ENCODE measurements around the gene C10orf71. TPM values are rescaled to one million over a fixed set of nuclear protein-coding genes. Genes with fewer than 3 reads are reported as not detected.

Gene C10orf71
- polyA plus RNA-seq, 1 donor from 2014 or later, result not detected

DNA sequence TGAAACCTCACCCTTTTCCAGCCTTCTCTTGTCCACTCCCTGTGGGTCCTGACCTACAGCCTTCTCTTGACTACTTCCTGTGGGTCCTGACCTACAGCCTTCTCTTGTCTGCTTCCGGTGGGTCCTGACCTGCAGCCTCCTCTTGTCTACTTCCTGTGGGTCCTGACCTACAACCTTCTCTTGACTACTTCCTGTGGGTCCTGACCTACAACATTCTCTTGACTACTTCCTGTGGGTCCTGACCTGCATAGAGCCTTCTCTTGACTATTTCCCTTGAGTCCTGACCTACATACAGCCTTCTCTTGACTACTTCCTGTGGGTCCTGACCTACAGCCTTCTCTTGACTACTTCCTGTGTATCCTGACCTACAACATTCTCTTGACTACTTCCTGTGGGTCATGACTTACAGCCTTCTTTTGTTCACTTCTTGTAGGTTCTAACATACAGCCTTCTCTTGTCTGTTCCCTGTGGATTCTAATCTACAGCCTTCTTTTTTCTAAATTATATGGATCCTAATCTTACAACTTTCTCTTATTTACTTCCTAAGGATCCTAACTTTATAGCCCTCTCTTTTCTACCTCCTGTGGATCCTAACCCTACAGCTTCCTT lies 36.5 kb downstream of the C10orf71 start:
- Histone ChIP-seq H3K4me3 (ENCODE audit: low read length) (no peak overlapping the region), H3K9ac (ENCODE audit: low read length) (no peak overlapping the region), H2AFZ (ENCODE audit: low read depth, low read length) (no peak overlapping the region), H3K27me3 (ENCODE audit: insufficient read depth, low read depth, low read length) (no peaks in the 10 kb centered on the region), H3K9me2 (ENCODE audit: insufficient read depth, low read length) (no peaks in the 10 kb centered on the region), H3K4me2 (ENCODE audit: low read length) (no peak overlapping the region), H3K9me3 (ENCODE audit: low read length) (no peaks in the 10 kb centered on the region), H3K36me3 (ENCODE audit: insufficient read depth, low read length) (no peaks in the 10 kb centered on the region), H3F3A (ENCODE audit: insufficient read depth, low read length, poor library complexity, severe bottlenecking) (no peaks in the 10 kb centered on the region), H4K20me1 (ENCODE audit: insufficient read depth) (no peaks in the 10 kb centered on the region), H3K27ac (ENCODE audit: low read length) (no peak overlapping the region), H3K79me2 (replicated peaks; ENCODE audit: insufficient read depth, low read length) (no peaks in the 10 kb centered on the region)
- TF ChIP-seq, protein P1, sequence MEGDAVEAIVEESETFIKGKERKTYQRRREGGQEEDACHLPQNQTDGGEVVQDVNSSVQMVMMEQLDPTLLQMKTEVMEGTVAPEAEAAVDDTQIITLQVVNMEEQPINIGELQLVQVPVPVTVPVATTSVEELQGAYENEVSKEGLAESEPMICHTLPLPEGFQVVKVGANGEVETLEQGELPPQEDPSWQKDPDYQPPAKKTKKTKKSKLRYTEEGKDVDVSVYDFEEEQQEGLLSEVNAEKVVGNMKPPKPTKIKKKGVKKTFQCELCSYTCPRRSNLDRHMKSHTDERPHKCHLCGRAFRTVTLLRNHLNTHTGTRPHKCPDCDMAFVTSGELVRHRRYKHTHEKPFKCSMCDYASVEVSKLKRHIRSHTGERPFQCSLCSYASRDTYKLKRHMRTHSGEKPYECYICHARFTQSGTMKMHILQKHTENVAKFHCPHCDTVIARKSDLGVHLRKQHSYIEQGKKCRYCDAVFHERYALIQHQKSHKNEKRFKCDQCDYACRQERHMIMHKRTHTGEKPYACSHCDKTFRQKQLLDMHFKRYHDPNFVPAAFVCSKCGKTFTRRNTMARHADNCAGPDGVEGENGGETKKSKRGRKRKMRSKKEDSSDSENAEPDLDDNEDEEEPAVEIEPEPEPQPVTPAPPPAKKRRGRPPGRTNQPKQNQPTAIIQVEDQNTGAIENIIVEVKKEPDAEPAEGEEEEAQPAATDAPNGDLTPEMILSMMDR (IDR thresholded peaks at IDR 0.05; ENCODE audit: poor library complexity, severe bottlenecking), result no peak
- TF ChIP-seq POLR2AphosphoS5 (IDR thresholded peaks at IDR 0.05) (no peak), EZH2 (IDR thresholded peaks at IDR 0.05; ENCODE audit: borderline replicate concordance, insufficient read depth, low read length, poor library complexity, severe bottlenecking) (no peak), SMC3 (conservative IDR thresholded peaks at IDR 0.05; ENCODE audit: poor library complexity) (no peak), MXI1 (conservative IDR thresholded peaks at IDR 0.05; ENCODE audit: poor library complexity, severe bottlenecking) (no peak), RAD21 (conservative IDR thresholded peaks at IDR 0.05) (no peak), TAF1 (IDR thresholded peaks at IDR 0.05; ENCODE audit: low read depth) (no peak), EP300 (conservative IDR thresholded peaks at IDR 0.05; ENCODE audit: poor library complexity, severe bottlenecking) (no peak)
- TF ChIP-seq, protein P2, sequence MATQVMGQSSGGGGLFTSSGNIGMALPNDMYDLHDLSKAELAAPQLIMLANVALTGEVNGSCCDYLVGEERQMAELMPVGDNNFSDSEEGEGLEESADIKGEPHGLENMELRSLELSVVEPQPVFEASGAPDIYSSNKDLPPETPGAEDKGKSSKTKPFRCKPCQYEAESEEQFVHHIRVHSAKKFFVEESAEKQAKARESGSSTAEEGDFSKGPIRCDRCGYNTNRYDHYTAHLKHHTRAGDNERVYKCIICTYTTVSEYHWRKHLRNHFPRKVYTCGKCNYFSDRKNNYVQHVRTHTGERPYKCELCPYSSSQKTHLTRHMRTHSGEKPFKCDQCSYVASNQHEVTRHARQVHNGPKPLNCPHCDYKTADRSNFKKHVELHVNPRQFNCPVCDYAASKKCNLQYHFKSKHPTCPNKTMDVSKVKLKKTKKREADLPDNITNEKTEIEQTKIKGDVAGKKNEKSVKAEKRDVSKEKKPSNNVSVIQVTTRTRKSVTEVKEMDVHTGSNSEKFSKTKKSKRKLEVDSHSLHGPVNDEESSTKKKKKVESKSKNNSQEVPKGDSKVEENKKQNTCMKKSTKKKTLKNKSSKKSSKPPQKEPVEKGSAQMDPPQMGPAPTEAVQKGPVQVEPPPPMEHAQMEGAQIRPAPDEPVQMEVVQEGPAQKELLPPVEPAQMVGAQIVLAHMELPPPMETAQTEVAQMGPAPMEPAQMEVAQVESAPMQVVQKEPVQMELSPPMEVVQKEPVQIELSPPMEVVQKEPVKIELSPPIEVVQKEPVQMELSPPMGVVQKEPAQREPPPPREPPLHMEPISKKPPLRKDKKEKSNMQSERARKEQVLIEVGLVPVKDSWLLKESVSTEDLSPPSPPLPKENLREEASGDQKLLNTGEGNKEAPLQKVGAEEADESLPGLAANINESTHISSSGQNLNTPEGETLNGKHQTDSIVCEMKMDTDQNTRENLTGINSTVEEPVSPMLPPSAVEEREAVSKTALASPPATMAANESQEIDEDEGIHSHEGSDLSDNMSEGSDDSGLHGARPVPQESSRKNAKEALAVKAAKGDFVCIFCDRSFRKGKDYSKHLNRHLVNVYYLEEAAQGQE (IDR thresholded peaks at IDR 0.05; ENCODE audit: borderline replicate concordance), result no peak

DNA sequence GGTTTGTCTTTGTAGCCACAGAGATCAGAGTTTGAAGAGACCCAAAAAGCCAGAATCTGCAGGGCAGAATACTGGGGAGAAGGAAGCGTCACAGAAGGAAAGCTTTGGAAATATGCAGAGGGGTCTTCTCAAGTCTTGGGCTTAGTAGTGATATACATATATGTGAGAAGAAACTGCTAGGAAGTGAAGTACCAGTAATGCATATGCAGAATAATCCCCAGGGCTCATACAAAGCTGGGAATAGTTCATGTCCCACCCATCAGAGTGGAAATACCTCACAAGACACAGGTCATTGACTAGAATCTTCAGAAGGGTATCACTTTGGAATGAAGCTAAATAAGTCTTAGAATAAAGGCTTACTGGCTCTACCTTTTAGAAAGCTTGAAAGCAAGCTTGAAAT lies 39.6 kb downstream of the C10orf71 start:
- Histone ChIP-seq H3K36me3 (ENCODE audit: insufficient read depth, low read length) (no peaks in the 10 kb centered on the region), H3K9me3 (ENCODE audit: low read length) (no peaks in the 10 kb centered on the region), H3K27me3 (ENCODE audit: insufficient read depth, low read depth, low read length) (no peaks in the 10 kb centered on the region), H2AFZ (ENCODE audit: low read depth, low read length) (no peak overlapping the region), H3K9me2 (ENCODE audit: insufficient read depth, low read length) (no peaks in the 10 kb centered on the region), H3F3A (ENCODE audit: insufficient read depth, low read length, poor library complexity, severe bottlenecking) (no peaks in the 10 kb centered on the region), H3K4me2 (ENCODE audit: low read length) (no peak overlapping the region), H3K79me2 (replicated peaks; ENCODE audit: insufficient read depth, low read length) (no peaks in the 10 kb centered on the region), H3K27ac (ENCODE audit: low read length) (no peak overlapping the region), H3K4me3 (ENCODE audit: low read length) (no peak overlapping the region), H3K9ac (ENCODE audit: low read length) (no peak overlapping the region), H4K20me1 (ENCODE audit: insufficient read depth) (no peaks in the 10 kb centered on the region)
- TF ChIP-seq, protein P1 (IDR thresholded peaks at IDR 0.05; ENCODE audit: poor library complexity, severe bottlenecking), result no peak
- TF ChIP-seq RAD21 (conservative IDR thresholded peaks at IDR 0.05) (no peak), MXI1 (conservative IDR thresholded peaks at IDR 0.05; ENCODE audit: poor library complexity, severe bottlenecking) (no peak), EP300 (conservative IDR thresholded peaks at IDR 0.05; ENCODE audit: poor library complexity, severe bottlenecking) (no peak), TAF1 (IDR thresholded peaks at IDR 0.05; ENCODE audit: low read depth) (no peak), SMC3 (conservative IDR thresholded peaks at IDR 0.05; ENCODE audit: poor library complexity) (no peak), EZH2 (IDR thresholded peaks at IDR 0.05; ENCODE audit: borderline replicate concordance, insufficient read depth, low read length, poor library complexity, severe bottlenecking) (no peak), POLR2AphosphoS5 (IDR thresholded peaks at IDR 0.05) (no peak)
- TF ChIP-seq, protein P2 (IDR thresholded peaks at IDR 0.05; ENCODE audit: borderline replicate concordance), result no peak

Measured in neural cell (in vitro differentiated cells).